GM19463 (cell line): ENCODE results near the gene CIAO3.
A peak's percentile ranks its signal among the peaks of the same experiment; 100 is the strongest.
"Not testable (repeated sequence)": the region's sequence is repeated elsewhere in the genome, so short reads cannot be mapped to it uniquely, and the experiment has no call there.

ENCODE experiments used
- ATAC-seq: cut with Tn5 transposase; IDR thresholded peaks from one replicate; pipeline ENCODE4 v1.9.1; 2021; ENCODE audit warnings: mild to moderate bottlenecking, moderate library complexity; ENCODE audit not compliant: unreplicated experiment

CIAO3 gene

GRCh38 chr16:694863-695354 is 45.9 kb downstream of the CIAO3 start:
- ATAC-seq = no peak

GRCh38 chr16:694187-694862 is 46.5 kb downstream of the CIAO3 start:
- no peak for ATAC-seq

GRCh38 chr16:693766-694165 is 47.0 kb downstream of the CIAO3 start:
- no peak for ATAC-seq

GRCh38 chr16:693364-693763 is 47.4 kb downstream of the CIAO3 start:
- no peak for ATAC-seq

GRCh38 chr16:692356-693108 is 48.3 kb downstream of the CIAO3 start:
- ATAC-seq = no peak

- ATAC-seq = not testable (repeated sequence)
Observed at GRCh38 chr16:691242-691641, 49.6 kb downstream of the CIAO3 start.

GRCh38 chr16:689175-689897 is 51.5 kb downstream of the CIAO3 start:
- ATAC-seq = no peak

GRCh38 chr16:687499-687898 is 53.3 kb downstream of the CIAO3 start:
- ATAC-seq = no peak

GRCh38 chr16:686459-687260 is 54.1 kb downstream of the CIAO3 start:
- no peak for ATAC-seq

GRCh38 chr16:685967-686366 is 54.8 kb downstream of the CIAO3 start:
- no peak for ATAC-seq

- ATAC-seq = no peak
Observed at GRCh38 chr16:684961-685696, 55.7 kb downstream of the CIAO3 start.

GRCh38 chr16:684071-684794 is 56.6 kb downstream of the CIAO3 start, which contains the start of gene JMJD8:
Gene JMJD8, minus strand, starts transcription at chr16:684334. Its CDS starts 15 bp downstream, at chr16:684319.
- peak; percentile 73 for ATAC-seq

- ATAC-seq = no peak
Observed at GRCh38 chr16:683396-684070, 57.3 kb downstream of the CIAO3 start.

GRCh38 chr16:682493-683395 is 58.1 kb downstream of the CIAO3 start:
- ATAC-seq = no peak

- no peak for ATAC-seq
Observed at GRCh38 chr16:681746-682427, 58.9 kb downstream of the CIAO3 start.

GRCh38 chr16:680967-681745 is 59.6 kb downstream of the CIAO3 start:
- no peak for ATAC-seq

GRCh38 chr16:680625-680945 is 60.2 kb downstream of the CIAO3 start:
- ATAC-seq = no peak
